NCI-H524 (cell line): ENCODE data around the gene BRSK2.
"Not testable (repeated sequence)": the region's sequence is repeated elsewhere in the genome, so short reads cannot be mapped to it uniquely, and the experiment has no call there.

Experiments used
- DNase-seq, 2 experiments: peaks; one replicate each; lab custom pipeline; 2025; lab: John Stamatoyannopoulos, UW

Gene BRSK2

DNA sequence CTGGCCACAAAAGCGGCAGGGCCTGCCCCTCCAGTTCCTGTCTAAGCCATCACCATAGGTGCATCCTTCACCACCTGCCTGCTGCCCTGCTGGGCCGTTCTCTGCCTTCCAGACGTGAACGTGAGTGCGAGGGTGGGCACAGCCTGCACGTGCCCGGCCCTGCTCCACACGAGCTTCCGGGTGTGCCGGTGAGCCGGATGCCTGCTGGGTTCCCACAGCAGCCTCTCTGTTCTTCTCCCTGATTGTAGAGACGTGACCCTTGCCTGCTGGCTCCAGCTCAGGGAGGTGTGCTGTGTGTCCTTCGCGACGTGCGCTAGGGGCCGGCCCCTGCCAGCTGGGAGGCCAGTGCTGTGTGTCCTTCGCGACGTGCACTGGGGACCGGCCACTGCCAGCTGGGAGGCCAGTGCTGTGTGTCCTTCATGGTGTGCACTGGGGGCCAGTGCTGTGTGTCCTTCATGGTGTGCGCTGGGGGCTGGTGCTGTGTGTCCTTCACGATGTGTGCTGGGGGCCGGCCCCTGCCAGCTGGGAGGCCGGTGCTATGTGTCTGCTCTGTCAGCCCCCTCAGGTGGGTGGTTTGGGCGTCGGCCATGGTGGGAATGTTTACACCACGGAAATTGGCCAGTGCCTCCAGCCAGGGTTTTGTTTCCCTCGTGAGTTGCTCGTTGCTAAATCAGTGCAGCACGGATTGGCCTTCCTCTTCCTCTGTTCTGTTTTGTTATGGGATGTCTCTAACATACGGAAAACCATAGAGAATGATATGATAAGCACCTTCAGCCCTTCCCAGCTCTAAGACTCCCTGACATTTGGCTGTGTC, 35.4 kb upstream of the BRSK2 start:
- no peak for DNase-seq

DNA sequence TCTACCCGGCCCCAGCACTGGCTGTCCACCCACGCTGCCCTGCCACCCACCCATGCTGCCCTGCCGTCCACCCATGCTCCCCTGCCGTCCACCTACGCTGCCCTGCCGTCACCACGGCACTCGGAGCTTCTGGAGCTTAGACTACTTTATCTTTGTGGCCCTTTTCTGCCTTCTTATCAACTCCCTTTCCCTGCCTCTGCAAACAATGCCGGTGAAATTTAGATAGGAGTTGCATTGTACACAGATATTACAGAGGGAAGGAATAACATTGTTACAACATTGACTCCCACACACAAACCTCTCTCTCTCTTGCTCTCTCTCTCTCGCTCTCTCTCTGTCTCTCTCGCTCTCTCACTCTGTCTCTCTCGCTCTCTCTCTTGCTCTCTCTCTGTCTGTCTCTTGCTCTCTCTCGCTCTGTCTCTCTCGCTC, 33.7 kb upstream of the BRSK2 start:
- DNase-seq: no peak

DNA sequence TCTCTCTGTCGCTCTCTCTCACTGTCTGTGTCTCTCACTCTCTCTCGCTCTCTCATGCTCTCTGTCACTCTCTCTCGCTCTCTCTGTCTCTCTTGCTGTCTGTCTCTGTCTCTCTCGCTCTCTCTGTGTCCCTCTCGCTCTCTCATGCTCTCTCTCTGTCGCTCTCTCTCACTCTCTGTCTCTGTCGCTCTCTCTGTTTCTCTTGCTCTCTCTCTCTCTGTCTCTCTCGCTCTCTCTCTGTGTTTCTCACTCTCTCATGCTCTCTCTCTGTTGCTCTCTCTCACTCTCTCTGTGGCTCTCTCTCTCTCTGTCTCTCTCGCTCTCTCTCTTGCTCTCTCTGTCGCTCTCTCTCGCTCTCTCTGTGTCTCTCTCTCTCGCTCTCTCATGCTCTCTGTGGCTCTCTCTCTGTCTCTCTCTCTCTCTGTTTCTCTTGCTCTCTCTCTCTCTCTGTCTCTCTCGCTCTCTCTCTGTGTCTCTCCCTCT, 33.2 kb upstream of the BRSK2 start:
- no peak for DNase-seq

DNA sequence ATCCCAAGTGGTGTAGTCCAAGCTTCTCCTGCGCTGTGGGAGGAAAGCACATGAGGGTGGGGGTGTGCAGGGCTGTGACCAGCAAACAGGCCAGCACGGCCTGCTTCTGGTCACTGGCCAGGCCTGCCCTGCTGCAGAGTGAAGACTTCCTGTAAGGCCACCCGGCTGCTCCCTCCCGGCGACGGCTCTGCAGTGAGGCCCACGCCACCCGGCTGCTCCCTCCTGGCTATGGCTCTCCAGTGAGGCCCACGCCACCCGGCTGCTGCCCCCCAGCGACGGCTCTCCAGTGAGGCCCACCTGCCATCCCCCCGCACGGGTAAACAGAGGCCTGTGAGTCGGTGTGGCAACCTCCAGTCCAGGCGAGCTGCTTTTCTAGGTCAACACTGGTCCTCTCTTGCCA, 31.4 kb upstream of the BRSK2 start:
- no peak for DNase-seq

DNA sequence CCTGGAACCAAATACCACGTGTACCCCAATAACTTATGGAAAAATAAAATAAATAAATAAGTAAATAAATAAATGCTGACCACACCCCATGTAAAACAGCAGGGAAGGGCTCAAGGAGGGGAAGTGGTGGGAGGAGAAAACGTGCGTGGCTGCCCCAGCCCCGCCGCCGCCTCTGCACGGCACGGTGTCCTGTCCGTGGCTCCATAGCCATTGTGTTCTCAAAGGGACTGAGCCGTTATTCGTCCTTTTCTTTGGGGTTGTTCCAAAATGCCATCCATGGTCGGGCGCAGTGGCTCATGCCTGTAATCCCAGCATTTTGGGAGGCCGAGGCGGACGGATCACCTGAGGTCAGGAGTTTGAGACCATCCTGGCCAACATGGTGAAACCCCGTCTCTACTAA, 30.8 kb upstream of the BRSK2 start:
- not testable (repeated sequence) for DNase-seq

DNA sequence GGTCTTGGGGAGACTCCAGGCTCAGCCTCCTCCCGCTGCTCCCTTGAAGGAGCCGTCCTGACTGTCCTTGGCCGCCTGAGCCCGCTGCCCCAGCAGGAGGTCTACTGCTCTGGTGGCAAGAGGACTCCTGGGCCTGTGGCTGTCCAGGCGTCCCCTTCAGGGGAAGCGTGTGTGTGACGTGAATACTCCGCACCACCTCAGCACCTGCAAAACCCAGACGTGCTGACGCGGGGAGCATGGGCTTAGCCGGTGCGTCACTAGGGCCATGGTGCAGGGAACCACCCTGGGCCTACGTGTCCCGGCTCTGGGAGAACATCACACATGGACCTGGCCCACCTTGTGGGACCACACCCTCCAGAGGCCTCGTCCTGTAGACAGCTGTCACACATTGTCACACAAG, 30.2 kb upstream of the BRSK2 start:
- DNase-seq: no peak

- no peak for DNase-seq
These were observed 29.4 kb upstream of the BRSK2 start for GRCh38 chr11:1360181-1360834.

DNA sequence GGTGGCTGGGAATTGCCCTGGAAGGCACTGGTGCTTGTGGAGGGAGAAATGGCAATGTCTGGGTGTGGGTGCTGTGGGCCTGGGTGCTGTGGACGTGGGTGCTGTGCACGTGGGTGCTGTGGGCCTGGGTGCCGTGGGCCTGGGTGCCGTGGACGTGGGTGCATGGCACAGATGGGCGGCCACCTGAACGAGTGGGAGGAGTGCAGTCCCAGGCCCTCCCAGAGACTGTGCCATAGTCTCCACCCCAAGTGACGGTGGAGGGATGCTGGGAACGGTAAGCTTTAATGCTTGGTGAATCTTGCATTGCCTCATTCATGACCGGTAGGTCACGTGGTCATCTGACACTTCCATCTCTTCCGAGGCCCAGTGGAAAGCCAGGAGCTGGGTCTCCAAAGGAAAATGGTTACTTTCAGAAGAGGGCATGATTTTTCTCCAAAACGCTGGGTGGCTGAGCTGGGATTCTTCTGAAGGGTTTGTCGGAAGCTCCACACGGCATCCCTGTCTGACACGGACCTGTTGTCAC, 28.8 kb upstream of the BRSK2 start:
- DNase-seq: no peak

GRCh38 chr11:1361882-1362281, 27.9 kb upstream of the BRSK2 start:
- DNase-seq: no peak

DNA sequence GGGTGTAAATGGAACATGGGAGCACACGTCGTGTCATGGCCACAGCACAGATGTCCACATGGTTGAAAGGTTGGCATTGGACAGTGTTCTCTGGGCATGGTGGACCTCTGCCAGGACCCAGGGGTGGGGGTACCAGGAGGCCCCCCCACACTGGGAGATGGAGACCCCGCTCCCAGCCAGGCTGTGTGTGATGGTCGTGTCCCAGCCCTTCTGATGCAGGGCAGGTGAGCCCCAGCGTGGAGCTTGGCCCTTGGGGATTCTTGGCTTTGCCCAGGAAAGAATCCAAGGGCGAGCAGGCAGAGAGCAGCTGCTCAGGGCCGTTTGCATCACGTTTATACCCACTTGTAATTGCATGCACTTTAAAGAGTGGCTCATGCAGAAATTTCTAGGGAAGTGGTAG, 22.0 kb upstream of the BRSK2 start:
- no peak for DNase-seq

GRCh38 chr11:1368216-1368615, 21.5 kb upstream of the BRSK2 start:
- no peak for DNase-seq

DNA sequence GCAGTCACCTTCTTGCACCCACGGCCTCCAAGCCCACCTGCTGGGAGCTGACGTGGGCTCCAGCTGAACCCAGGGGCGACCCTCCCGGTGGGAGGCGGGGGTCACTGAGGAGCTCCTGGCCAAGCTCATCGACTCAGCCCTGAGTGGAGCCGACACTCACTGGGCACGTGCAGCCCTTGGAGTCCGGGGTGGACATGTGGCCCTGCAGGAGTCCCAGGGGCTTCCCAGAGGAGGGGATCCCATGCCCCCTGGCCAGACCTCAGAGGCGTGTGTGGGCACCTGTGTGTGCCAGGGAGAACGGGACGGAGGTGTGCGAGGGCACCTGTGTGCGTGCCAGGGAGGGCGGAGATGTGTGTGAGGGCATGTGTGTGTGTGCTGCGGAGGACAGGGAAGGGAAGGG, 20.8 kb upstream of the BRSK2 start:
- DNase-seq: no peak

GRCh38 chr11:1369371-1370005, 20.2 kb upstream of the BRSK2 start:
- DNase-seq: no peak

DNA sequence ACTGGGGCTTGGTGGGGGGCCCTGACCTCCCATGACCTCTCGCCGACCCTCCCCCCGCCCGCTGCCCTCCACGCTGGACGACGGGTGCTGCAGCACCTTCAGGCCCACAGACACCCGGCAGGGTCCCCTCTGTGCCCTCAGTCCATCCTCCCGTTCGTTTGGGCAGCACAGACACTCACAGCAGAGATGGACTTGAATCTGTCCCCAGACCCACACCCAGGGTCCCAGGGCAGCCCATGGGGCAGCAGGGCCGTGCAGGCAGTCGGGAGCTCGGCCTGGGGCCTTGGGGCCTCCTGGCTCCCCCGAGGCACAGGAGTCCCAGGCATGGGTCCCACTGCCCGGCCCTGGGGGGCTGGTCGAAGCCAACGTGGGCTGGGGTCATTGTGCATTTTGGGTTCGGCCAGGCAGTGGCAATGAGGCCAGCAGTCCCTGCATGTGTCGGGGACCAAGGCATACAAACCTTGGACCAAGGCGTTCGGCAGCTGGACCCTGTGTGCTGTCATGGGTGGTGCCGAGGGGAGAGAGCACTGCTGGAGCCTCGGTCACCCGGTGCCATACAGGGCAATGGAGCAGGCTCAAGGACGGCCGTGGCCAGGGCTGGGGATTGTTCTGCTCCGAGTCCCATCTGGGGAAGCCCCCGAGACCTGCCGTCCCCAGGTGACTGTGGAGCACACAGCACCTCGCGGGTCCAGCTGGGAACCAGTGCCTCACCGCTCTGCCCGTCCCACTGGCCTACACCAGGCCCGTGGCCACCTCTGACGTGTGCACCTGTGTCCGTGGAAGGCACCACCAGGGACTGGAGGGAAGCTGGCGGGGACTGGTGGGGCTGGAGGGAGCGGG, 19.3 kb upstream of the BRSK2 start:
- DNase-seq: no peak

DNA sequence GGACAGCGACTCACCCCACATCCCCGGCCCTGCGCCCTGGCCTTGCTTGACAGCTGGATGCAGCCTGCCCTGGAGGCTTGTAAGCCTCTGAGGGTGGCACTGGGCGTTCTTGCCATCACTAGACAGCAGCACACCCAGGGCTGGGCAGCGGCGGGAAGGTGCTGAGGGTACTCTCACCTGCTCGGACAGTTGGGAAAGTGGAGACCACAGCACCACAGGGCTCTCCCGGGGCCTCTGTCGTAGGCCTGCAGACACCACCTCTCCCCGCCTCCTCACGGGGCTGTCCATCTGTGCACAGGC, 18.8 kb upstream of the BRSK2 start:
- DNase-seq: no peak

DNA sequence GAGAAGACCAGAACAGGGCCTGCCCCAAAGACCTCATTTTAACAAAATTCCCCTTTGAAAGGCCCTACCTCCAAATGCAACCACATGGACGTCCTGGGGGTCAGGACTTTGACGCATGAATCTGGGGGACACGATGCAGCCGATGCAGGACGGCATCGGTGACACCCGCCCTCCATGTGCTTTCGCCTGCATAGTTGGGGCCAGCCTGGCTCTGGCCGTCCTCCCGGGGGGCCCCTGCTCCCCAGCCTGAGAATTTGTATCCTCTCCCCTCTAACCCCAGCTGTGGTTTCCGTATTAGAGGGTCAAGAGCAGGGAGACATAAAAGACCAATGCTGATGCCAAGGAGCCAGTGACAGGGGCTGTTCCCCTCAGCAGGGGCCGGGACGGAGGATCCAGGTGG, 18.4 kb upstream of the BRSK2 start:
- DNase-seq: no peak

DNA sequence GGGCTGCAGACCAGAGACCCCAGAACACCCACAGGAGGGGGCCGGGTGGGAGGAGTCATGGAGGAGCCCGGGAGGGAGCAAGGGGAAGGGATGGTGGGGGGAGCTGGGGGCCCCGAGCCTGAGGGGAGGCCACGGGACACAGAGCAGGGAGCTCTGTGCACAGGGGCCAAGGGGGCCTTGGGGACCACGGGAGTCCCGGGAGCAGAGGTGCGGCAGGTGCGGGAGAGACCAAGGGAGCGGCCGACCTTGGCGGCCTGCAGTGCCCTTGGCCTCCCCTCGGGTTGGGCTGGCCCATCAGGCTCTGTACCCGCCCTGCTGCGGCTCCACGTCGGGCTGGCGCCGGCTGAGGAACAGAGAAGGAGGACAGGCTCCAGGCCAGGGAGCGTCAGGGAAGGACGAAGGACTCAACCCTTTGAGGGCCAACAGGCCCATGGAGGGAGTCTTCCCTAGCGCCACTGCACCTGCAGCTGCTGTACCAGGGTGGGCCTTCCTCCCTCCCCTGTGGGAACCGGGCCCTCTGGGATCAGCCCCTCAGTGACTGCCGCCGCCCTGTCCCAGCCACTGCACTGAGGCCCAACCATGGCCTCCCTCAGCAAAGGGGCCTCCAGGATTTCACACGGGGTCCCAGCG, 17.8 kb upstream of the BRSK2 start:
- DNase-seq: no peak

DNA sequence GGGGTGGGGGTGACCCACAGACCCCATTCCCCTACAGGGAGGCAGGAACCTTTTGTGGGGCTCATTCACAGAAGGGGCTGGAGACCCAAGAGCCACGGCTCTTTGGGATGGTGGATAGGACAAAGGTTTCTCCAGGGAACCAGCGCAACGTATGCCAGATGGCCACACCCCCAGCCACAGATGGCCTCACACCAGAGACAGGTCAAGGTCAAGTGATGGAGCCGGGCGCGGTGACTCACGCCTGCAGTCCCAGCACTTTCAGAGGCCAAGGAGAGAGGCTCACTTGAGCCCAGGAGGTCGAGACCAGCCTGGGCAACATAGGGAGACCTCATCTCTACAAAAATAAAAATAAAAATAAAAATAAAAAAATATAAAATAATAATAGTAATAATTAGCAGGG, 17.1 kb upstream of the BRSK2 start:
- DNase-seq: no peak

- DNase-seq: no peak
These were observed 16.1 kb upstream of the BRSK2 start for GRCh38 chr11:1373536-1374214.

DNA sequence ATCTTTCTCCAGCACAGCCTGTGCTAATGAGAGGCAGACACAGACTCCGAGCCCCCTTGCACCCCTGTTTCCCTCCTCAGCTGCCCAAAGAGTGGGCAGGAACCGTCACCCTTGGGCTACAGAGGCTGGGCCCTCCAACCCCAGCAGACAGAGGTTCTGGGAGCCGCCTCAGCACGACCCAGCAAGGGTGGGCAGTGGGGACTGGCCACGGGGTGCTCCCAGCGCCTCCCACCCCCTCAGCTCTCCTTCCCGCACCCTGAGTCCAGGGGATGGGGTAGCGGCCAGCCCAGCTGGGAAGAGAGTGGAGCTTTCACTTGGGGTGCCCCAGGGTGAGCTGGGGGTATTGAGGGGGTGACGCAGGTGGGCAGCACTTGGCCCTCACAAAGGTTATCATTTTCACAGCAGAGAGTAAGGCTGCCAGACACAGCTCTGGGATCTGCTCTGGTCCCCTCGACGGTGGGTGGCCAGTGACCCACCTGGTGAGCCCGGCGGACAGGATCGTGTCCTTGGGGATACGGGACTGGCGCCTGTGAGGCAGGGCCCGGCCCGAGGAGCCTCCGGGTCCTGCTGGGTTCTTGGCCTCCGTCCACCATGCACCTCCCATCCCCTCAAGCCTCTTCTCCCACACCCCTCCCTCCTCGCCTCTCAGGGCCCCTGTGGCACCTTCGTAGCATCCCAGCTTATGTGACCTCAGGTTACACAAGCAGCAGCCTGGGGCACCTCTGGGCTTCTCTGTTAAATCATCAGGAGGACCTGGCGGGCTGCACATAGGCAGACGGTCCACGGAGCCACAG, 14.4 kb upstream of the BRSK2 start:
- no peak for DNase-seq
